Measurements from ENCODE around the gene THRB.

The THRB gene

GRCh38 chr3:24487325-24488262 is 7.1 kb downstream of the THRB start:
- no peak for TF ChIP-seq CTCF (IDR thresholded peaks at IDR 0.05; ENCODE audit: extremely low read depth, missing control alignments)
- no peak for DNase-seq (ENCODE audit: low spot score)

GRCh38 chr3:24485511-24485910 is 9.1 kb downstream of the THRB start:
- DNase-seq (ENCODE audit: low spot score): no peak
- no peak for TF ChIP-seq CTCF (IDR thresholded peaks at IDR 0.05; ENCODE audit: extremely low read depth, missing control alignments)

- TF ChIP-seq CTCF (IDR thresholded peaks at IDR 0.05; ENCODE audit: extremely low read depth, missing control alignments): no peak
- DNase-seq (ENCODE audit: low spot score): no peak
These were observed 10.8 kb downstream of the THRB start for GRCh38 chr3:24483873-24484272.

- no peak for DNase-seq (ENCODE audit: low spot score)
- TF ChIP-seq CTCF (IDR thresholded peaks at IDR 0.05; ENCODE audit: extremely low read depth, missing control alignments): no peak
These were observed 12.4 kb downstream of the THRB start for GRCh38 chr3:24482096-24482705.

GRCh38 chr3:24481193-24481592 is 13.5 kb downstream of the THRB start:
- no peak for DNase-seq (ENCODE audit: low spot score)
- no peak for TF ChIP-seq CTCF (IDR thresholded peaks at IDR 0.05; ENCODE audit: extremely low read depth, missing control alignments)

GRCh38 chr3:24480497-24480896 is 14.2 kb downstream of the THRB start:
- TF ChIP-seq CTCF (IDR thresholded peaks at IDR 0.05; ENCODE audit: extremely low read depth, missing control alignments): no peak
- DNase-seq (ENCODE audit: low spot score): no peak

- DNase-seq (ENCODE audit: low spot score): no peak
- TF ChIP-seq CTCF (IDR thresholded peaks at IDR 0.05; ENCODE audit: extremely low read depth, missing control alignments): no peak
These were observed 14.8 kb downstream of the THRB start for GRCh38 chr3:24479816-24480215.

All from GM20000 (cell line).